ENCODE measurements around the gene CERK.

CERK gene

DNA sequence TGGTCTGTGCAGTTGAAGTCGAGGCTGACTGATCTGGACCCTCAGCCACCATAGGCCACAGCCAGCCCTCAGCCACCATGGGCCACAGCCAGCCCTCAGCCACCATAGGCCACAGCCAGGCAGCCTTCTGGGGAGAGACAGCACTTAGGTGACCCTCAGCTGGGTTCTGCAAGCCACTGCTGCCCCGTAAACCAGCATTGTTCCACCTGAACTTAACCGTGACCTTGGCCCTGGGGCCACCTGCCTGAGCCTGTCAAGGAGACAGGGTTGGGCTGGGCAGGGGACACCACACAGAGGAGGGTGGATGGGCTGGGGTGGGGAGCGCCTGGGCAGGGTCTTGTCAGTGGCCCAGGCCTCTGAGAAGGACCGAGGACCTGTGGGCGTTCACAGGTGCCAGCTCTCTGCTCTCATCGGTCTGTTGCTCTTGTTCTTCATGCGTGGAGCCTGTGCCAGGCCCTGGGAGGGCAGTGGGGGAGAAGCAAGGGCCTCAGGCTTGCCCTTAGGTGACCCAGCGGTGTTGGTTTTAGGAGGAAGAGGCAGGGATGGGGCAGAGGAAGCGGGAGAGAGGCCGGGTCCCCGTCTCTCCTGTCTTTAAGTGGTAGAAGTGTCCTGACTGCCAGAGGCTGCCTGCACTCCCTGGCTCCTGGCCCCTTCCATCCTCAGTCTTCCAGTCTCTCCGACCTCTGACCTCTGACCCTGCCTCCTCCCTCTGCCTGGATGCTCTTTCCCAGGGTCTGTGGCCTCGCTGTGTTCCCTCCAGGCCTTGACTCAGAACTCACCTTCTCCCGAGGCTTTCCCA, 81.0 kb downstream of the CERK start:
- CTCF ChIA-PET = interaction anchor here (0.9 kb wide), 1 partner anchor 10 kb away, joined by 3 read pairs; no protein-coding TSS in a partner anchor
- no peak overlapping the region for H3K4me3 ChIP-seq (ENCODE audit: control insufficient read depth in 1 of 7, extremely low read depth in 1 of 7, insufficient read depth in 4 of 7, low read depth in 2 of 7, low read length in 6 of 7)
- 87% methylated on average over 12 of the region's 15 CpGs for WGBS (ENCODE audit: insufficient coverage)
- H3K4me1 ChIP-seq (ENCODE audit: control extremely low read depth in 1 of 4, control insufficient read depth in 4 of 4, insufficient read depth in 4 of 4, low read length in 3 of 4) = peaks cover 0 to 39% (median 29%) of the 10 kb centered on the region in 4 experiments
- no peaks in the 10 kb centered on the region for H3K27me3 ChIP-seq (replicated peaks in 2 of 5; ENCODE audit: control insufficient read depth in 4 of 5, insufficient read depth in 5 of 5, low read length in 4 of 5)
- POLR2A ChIA-PET = no interaction called here
- H3K36me3 ChIP-seq (ENCODE audit: control insufficient read depth in 4 of 4, insufficient read depth in 4 of 4, low read length in 3 of 4) = peaks cover 0 to 22% (median 6%) of the 10 kb centered on the region in 4 experiments
- no peak overlapping the region for H3K27ac ChIP-seq (ENCODE audit: insufficient read depth in 1 of 2, low read depth in 1 of 2, low read length in 2 of 2, poor library complexity in 1 of 2, severe bottlenecking in 2 of 2)
- no peak for DNase-seq
- H3K9me3 ChIP-seq (ENCODE audit: control extremely low read depth in 1 of 5, control insufficient read depth in 4 of 5, insufficient read depth in 2 of 5, low read depth in 1 of 5, low read length in 4 of 5) = no peaks in the 10 kb centered on the region

DNA sequence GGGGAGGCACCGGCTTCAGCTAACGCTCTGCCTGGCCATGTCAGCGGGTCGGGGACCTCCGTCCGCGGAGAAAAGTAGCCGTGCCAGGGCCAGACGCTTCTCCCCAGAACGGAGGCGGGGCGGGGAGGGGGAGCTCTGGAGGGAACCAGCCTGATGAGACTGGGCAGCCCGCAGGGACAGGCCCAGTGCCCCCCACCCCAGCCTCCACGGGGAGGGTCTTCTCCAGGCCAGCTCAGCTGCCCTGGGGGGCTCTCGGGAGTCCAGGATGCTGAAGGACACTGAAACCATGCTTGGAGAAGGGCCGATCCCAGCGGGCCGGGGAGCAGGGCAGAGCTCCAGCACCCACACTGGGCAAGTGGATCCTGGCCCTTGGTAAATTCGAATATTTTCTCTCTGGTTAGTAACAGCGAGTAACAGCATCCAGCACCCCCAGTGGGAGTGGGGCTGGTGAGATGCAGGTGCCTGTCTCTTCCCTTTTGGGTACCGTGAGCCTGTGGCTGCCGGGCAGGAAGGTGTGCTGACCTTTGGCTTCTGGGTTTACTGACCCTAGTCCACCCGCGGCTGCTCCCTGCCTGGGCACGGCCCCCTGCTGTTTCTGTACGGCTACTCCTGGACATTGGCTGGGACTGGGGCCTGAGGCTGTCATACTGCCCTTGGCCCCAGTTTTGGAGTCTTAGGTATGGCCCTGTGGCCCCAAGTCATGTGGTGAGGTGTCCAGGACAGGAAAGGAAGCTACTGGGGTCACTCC, 82.0 kb downstream of the CERK start:
- ChIA-PET CTCF (interaction anchor here (0.9 to 1.2 kb wide), 2 partner anchors 9 to 92 kb away, joined by 3 to 4 read pairs; no protein-coding TSS in a partner anchor), POLR2A (interaction anchor here (1.0 kb wide), 1 partner anchor 16 kb away, joined by 3 read pairs; no protein-coding TSS in a partner anchor)
- H3K4me1 ChIP-seq (ENCODE audit: control extremely low read depth in 1 of 4, control insufficient read depth in 4 of 4, insufficient read depth in 4 of 4, low read length in 3 of 4) = peaks cover 0 to 31% (median 27%) of the 10 kb centered on the region in 4 experiments
- no peak overlapping the region for H3K4me3 ChIP-seq (ENCODE audit: control insufficient read depth in 1 of 7, extremely low read depth in 1 of 7, insufficient read depth in 4 of 7, low read depth in 2 of 7, low read length in 6 of 7)
- 96% methylated on average over 26 of the region's 26 CpGs for WGBS (ENCODE audit: insufficient coverage)
- no peaks in the 10 kb centered on the region for H3K9me3 ChIP-seq (ENCODE audit: control extremely low read depth in 1 of 5, control insufficient read depth in 4 of 5, insufficient read depth in 2 of 5, low read depth in 1 of 5, low read length in 4 of 5)
- no peak overlapping the region for H3K27ac ChIP-seq (ENCODE audit: insufficient read depth in 1 of 2, low read depth in 1 of 2, low read length in 2 of 2, poor library complexity in 1 of 2, severe bottlenecking in 2 of 2)
- no peaks in the 10 kb centered on the region for H3K27me3 ChIP-seq (replicated peaks in 2 of 5; ENCODE audit: control insufficient read depth in 4 of 5, insufficient read depth in 5 of 5, low read length in 4 of 5)
- peaks cover 0 to 16% (median 6%) of the 10 kb centered on the region in 4 experiments for H3K36me3 ChIP-seq (ENCODE audit: control insufficient read depth in 4 of 4, insufficient read depth in 4 of 4, low read length in 3 of 4)
- DNase-seq = no peak

DNA sequence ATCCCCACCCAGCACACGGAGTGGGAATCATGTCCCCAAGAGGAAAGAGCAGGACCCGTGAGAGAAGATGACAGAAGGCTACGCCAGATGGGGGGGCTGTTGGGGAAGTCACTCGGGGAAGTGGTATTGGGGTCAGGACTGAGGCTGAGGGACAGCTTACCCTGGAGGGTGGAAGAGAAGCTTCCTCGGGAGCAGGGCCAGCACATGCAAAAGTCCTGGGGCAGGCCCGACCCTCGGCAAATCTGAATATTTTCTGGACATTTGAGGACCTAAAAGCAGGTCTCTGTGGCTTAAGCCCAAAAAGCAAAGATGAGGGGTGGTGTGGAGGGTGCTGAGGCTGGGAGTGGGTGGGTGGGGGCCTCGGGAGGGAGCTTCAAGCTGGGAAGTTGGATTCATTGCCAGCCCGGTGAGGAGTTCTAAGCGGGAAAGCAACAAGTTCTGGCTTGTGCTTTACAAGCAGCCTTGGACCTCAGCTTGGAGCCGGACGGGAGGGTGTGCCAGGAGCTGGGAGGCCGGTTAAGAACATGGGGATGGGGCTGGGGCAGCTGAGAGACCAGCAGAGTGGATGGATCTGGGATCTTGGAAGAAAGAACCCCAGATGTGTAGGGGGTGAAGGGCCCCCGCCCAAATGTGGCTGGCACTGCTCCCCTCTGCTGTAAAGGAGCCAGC, 83.0 kb downstream of the CERK start:
- CTCF ChIA-PET = interaction anchor here (1.2 kb wide), 1 partner anchor 92 kb away, joined by 4 read pairs; no protein-coding TSS in a partner anchor
- H3K27ac ChIP-seq (ENCODE audit: insufficient read depth in 1 of 2, low read depth in 1 of 2, low read length in 2 of 2, poor library complexity in 1 of 2, severe bottlenecking in 2 of 2) = no peak overlapping the region
- H3K4me3 ChIP-seq (ENCODE audit: control insufficient read depth in 1 of 7, extremely low read depth in 1 of 7, insufficient read depth in 4 of 7, low read depth in 2 of 7, low read length in 6 of 7) = no peak overlapping the region
- H3K4me1 ChIP-seq (ENCODE audit: control extremely low read depth in 1 of 4, control insufficient read depth in 4 of 4, insufficient read depth in 4 of 4, low read length in 3 of 4) = peaks cover 0 to 34% (median 24%) of the 10 kb centered on the region in 4 experiments
- POLR2A ChIA-PET = interaction anchor here (1.0 kb wide), 1 partner anchor 17 kb away, joined by 3 read pairs; no protein-coding TSS in a partner anchor
- no peaks in the 10 kb centered on the region for H3K27me3 ChIP-seq (replicated peaks in 2 of 5; ENCODE audit: control insufficient read depth in 4 of 5, insufficient read depth in 5 of 5, low read length in 4 of 5)
- H3K9me3 ChIP-seq (ENCODE audit: control extremely low read depth in 1 of 5, control insufficient read depth in 4 of 5, insufficient read depth in 2 of 5, low read depth in 1 of 5, low read length in 4 of 5) = no peaks in the 10 kb centered on the region
- H3K36me3 ChIP-seq (ENCODE audit: control insufficient read depth in 4 of 4, insufficient read depth in 4 of 4, low read length in 3 of 4) = peaks cover 0 to 14% (median 6%) of the 10 kb centered on the region in 4 experiments
- 90% methylated on average over 11 of the region's 14 CpGs for WGBS (ENCODE audit: insufficient coverage)
- no peak for DNase-seq

DNA sequence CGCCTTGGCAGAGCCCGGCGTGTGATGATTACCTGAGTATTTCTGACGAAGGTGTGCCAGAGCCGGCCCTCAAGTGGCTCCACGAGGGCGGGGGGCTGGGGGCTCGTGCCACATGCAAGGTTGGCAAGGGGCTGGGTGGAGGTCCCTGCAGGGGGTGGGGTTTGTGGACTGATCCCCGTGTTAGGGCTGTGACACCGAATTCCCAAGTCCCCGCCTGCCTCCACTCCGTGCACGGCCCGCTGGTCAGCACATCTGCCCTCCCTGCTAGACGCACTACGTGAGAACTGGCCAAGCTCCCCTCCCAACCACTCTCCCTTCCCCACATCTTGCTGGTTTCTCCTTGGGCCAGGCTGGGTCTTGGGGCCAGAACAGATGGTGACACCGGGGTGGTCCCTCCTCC, 83.6 kb downstream of the CERK start:
- 94% methylated on average over 11 of the region's 17 CpGs for WGBS (ENCODE audit: insufficient coverage)
- Histone ChIP-seq H3K36me3 (ENCODE audit: control insufficient read depth in 4 of 4, insufficient read depth in 4 of 4, low read length in 3 of 4) (peaks cover 0 to 12% (median 6%) of the 10 kb centered on the region in 4 experiments), H3K27me3 (replicated peaks in 2 of 5; ENCODE audit: control insufficient read depth in 4 of 5, insufficient read depth in 5 of 5, low read length in 4 of 5) (no peaks in the 10 kb centered on the region), H3K27ac (ENCODE audit: insufficient read depth in 1 of 2, low read depth in 1 of 2, low read length in 2 of 2, poor library complexity in 1 of 2, severe bottlenecking in 2 of 2) (no peak overlapping the region), H3K4me1 (ENCODE audit: control extremely low read depth in 1 of 4, control insufficient read depth in 4 of 4, insufficient read depth in 4 of 4, low read length in 3 of 4) (peaks cover 2 to 38% (median 27%) of the 10 kb centered on the region in 4 experiments), H3K9me3 (ENCODE audit: control extremely low read depth in 1 of 5, control insufficient read depth in 4 of 5, insufficient read depth in 2 of 5, low read depth in 1 of 5, low read length in 4 of 5) (no peaks in the 10 kb centered on the region), H3K4me3 (ENCODE audit: control insufficient read depth in 1 of 7, extremely low read depth in 1 of 7, insufficient read depth in 4 of 7, low read depth in 2 of 7, low read length in 6 of 7) (no peak overlapping the region)
- no peak for DNase-seq
- ChIA-PET CTCF (no interaction called here), POLR2A (no interaction called here)

DNA sequence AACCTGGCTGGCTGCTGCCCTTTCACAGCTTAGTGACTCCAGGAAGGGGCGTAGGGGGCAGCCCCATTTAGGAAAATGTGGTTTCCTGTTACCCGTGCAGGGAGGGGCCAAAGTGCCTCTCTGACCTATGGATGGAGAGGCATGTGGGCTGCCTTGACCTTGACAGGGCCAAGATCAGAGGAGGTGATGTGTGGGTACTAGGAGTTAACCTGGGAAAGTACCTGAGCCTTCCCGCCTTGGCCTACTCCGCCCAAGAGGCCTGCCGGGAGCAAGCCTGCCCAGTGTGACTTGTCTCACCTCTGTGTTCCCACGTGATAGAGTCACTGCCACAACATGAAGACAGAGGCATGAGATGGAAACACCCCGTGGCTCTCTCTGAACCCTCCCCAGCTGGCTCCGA, 84.5 kb downstream of the CERK start:
- CTCF ChIA-PET = no interaction called here

DNA sequence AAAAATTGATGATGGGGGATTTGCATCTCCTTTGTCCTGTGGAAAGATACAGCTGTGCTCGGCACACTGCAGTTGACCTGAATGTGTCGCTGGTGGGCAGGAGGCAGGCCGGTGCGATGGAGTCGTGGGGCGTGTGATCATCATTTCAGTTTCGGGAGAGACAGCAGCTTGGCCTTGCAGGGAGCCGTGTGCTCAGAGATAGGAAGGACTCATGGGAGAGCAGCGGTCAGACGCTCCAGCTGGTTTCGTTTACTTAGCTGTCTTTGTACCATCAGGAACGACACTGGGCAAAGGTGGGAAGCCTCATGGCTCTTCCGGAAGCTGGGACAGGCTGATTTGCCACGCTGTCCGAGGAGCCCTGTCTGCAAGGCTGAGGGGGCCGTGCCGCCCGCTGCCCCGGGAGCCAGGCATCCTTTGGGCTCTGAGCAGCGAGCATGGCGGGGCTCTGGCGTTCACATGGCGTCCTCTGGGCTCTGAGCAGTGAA, 85.2 kb downstream of the CERK start:
- ChIA-PET POLR2A (interaction anchor here (0.6 kb wide), 2 partner anchors 16 to 231 kb away, joined by 3 to 5 read pairs; no protein-coding TSS in a partner anchor), CTCF (interaction anchor here (1.0 to 1.1 kb wide), 2 partner anchors 84 to 112 kb away, joined by 3 read pairs; no protein-coding TSS in a partner anchor)
- Histone ChIP-seq H3K4me3 (ENCODE audit: control insufficient read depth in 1 of 7, extremely low read depth in 1 of 7, insufficient read depth in 4 of 7, low read depth in 2 of 7, low read length in 6 of 7) (no peak overlapping the region), H3K4me1 (ENCODE audit: control extremely low read depth in 1 of 4, control insufficient read depth in 4 of 4, insufficient read depth in 4 of 4, low read length in 3 of 4) (peaks cover 2 to 44% (median 35%) of the 10 kb centered on the region in 4 experiments), H3K27me3 (replicated peaks in 2 of 5; ENCODE audit: control insufficient read depth in 4 of 5, insufficient read depth in 5 of 5, low read length in 4 of 5) (no peaks in the 10 kb centered on the region), H3K27ac (ENCODE audit: insufficient read depth in 1 of 2, low read depth in 1 of 2, low read length in 2 of 2, poor library complexity in 1 of 2, severe bottlenecking in 2 of 2) (no peak overlapping the region), H3K9me3 (ENCODE audit: control extremely low read depth in 1 of 5, control insufficient read depth in 4 of 5, insufficient read depth in 2 of 5, low read depth in 1 of 5, low read length in 4 of 5) (no peaks in the 10 kb centered on the region), H3K36me3 (ENCODE audit: control insufficient read depth in 4 of 4, insufficient read depth in 4 of 4, low read length in 3 of 4) (peaks cover 0 to 3% (median 1%) of the 10 kb centered on the region in 4 experiments)
- 95% methylated on average over 21 of the region's 23 CpGs for WGBS (ENCODE audit: insufficient coverage)
- no peak for DNase-seq

More for the DNA sequence above, 84.5 kb downstream of the CERK start:
- H3K27me3 ChIP-seq (replicated peaks in 2 of 5; ENCODE audit: control insufficient read depth in 4 of 5, insufficient read depth in 5 of 5, low read length in 4 of 5) = no peaks in the 10 kb centered on the region
- 59% methylated on average over 8 of the region's 8 CpGs for WGBS (ENCODE audit: insufficient coverage)
- H3K9me3 ChIP-seq (ENCODE audit: control extremely low read depth in 1 of 5, control insufficient read depth in 4 of 5, insufficient read depth in 2 of 5, low read depth in 1 of 5, low read length in 4 of 5) = no peaks in the 10 kb centered on the region
- DNase-seq = no peak
- H3K4me1 ChIP-seq (ENCODE audit: control extremely low read depth in 1 of 4, control insufficient read depth in 4 of 4, insufficient read depth in 4 of 4, low read length in 3 of 4) = peaks cover 2 to 44% (median 33%) of the 10 kb centered on the region in 4 experiments
- H3K36me3 ChIP-seq (ENCODE audit: control insufficient read depth in 4 of 4, insufficient read depth in 4 of 4, low read length in 3 of 4) = peaks cover 0 to 5% (median 2%) of the 10 kb centered on the region in 4 experiments
- H3K4me3 ChIP-seq (ENCODE audit: control insufficient read depth in 1 of 7, extremely low read depth in 1 of 7, insufficient read depth in 4 of 7, low read depth in 2 of 7, low read length in 6 of 7) = peak overlapping the region in 1 of 7 experiments; percentile 14
- no peak overlapping the region for H3K27ac ChIP-seq (ENCODE audit: insufficient read depth in 1 of 2, low read depth in 1 of 2, low read length in 2 of 2, poor library complexity in 1 of 2, severe bottlenecking in 2 of 2)
- POLR2A ChIA-PET = interaction anchor here (0.6 kb wide), 1 partner anchor 16 kb away, joined by 5 read pairs; no protein-coding TSS in a partner anchor
